DMS79 (cell line): ENCODE data around the gene STIM1.
A peak's percentile ranks its signal among the peaks of the same experiment; 100 is the strongest.

Experiments used
- DNase-seq: peaks from one replicate; lab custom pipeline; 2025; lab: John Stamatoyannopoulos, UW

The STIM1 gene

DNA sequence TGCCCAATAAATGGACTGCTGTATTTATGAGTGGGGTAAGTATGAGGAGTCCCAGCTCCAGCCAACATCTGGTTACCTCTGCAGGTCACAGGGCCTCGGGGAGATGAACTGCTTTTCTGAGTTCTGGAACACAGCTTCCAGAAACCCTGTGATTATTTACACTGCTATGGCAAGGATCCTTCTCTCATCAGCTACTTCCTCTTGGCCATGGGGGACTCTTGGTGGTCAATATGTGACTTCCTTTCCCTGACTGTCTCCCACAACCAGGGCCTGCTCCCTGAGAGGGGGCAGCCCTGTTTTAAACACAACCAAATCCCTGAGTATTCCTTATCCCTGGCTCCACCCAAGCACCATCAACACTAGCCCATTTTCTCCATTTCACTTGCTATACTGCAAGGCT is 24.7 kb upstream of the STIM1 start:
- DNase-seq, result no peak

DNA sequence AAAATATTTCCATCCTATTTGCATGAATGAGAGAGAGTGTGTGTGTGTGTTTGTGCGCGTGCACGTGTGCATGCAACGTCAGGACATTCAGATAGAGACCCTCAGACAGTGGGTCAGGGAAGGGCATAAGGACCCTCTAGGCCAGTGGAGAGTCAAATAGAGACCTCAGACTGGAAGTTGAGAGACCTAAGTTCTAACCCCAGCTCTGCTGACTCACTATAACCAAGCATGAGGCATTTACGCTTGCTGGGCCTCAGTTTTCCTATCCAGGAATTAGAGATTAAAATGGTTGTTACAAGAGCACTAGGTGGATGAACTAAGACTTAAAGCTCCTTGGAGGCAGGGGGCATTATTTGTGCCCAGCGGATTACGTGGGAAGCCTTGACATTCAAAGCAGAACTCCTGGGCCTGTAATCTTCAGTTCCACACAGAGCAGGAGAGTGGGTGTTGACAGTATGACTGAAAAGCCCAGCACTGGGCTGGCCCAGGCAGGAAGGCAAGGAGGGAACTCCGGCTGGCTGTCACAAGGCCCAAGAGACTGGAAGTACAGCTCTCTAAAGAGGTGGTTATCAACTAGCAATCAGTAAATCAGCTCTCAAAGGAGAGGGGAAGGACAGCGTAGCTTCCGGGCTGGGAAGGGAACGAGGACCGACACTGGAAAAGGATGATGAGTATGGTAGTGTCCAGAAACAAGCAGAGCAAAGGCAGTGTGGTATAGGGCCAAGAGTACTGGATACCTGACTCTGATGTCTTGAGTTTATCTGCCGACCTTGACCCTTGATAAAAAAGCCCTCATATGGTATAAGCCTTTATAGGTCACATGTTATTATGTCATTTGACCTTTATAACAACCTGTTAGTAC is 23.9 kb upstream of the STIM1 start:
- DNase-seq, result no peak

DNA sequence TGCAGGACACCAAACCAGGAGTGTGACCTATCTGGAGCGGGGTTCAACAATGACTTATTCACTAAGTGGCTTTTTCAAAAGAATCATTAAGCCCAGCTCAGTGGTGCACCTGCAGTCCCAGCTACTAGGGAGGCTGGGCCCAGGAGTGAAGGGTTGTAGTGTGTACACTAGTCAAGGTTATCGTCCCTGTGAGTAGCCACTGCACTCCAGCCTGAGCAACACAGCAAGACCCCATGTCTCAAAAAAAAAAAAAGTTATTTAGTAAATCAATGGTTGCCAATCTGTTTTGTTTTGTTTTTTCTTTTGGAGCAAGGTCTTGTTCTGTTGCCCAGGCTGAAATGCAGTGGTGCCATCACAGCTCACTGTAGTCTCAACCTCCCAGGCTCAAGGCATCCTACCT is 22.6 kb upstream of the STIM1 start:
- no peak for DNase-seq

DNA sequence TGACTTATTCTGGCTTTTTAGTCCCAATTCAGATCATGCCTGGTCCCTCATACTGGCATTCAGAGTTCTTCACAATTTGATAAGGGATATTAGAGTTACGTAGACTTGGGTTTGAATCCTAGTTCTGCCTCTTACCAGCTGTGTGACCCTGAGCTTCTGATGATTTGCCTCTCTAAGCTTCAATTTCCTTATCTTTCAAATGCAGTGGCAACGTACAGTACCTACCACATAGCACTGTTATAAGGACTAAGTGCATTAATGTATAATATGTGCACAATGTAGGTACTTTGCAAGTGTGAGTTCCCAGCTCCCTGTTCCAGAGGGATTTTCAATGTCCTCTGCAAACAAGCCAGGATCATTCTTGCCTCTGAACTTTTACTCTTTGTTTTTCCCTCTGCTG is 22.0 kb upstream of the STIM1 start:
- no peak for DNase-seq

DNA sequence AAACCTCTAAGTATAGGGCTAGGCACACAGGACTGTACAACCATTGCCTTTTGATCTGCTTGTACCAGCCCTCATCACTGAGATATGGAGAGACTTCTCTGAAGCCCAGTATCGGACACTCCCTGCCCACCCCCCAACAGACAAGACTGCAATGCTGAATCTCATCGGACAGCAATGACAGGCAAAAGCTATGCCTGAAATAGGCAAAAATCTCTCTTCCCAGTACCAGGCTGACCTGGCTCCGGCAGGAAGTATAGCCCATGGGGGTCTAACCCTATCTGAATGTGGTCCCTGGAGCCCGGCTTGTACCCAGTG is 21.2 kb upstream of the STIM1 start:
- no peak for DNase-seq

DNA sequence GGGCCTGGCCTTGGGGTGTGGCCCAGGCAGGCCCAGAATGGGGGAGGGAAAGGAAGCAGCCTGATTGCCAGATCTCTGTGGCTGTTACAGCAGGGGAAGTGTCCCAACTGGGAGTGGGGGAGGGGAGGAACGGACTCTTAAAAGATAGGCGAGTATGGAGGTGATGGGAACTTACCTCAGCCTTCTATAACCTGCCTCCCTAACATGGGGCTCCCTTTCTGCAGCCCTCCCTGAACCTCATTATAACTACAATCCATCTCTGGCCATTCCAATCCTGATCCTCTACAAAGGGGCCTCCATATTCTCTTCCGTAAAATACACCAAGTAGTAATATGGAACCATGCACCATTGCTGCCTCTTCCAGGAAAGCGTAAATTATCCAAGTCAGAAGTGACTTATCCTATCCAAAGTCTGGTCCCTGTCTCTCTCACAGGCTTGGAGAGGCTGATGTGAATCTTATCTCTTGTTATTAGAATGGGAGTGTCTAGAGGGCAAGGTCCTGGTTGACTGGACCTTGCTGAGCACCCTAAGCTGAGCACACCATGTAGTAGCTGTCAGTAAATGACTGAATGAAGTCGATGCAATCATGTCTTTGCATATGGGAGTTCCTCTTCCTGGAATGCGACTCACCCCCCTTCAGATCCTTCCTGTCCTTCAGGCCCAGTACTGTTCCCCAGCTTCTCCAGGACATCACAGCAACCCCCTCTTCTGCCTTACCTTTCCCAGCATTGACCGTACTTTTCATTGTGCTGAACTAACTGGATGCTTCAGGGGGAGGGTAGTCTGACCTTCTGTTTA is 20.6 kb upstream of the STIM1 start:
- DNase-seq, result no peak

DNA sequence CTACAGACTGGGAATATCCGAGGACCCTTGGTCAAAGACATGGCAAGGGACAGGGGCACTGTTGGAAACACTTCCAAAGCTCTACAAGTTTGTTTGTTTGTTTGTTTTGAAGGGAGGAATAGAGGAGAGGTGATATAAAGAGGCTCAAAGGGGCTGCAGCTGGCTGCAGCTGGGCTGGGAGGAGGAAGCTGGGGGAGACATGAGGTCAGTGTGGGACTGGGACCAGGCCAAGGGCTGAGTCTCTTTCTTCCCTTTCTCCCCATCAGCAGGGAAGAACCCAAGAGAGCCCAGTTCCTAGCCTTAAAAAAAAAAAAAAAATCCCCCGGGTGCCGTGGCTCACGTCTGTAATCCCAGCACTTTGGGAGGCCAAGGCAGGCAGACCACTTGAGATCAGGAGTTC is 19.7 kb upstream of the STIM1 start:
- no peak for DNase-seq

DNA sequence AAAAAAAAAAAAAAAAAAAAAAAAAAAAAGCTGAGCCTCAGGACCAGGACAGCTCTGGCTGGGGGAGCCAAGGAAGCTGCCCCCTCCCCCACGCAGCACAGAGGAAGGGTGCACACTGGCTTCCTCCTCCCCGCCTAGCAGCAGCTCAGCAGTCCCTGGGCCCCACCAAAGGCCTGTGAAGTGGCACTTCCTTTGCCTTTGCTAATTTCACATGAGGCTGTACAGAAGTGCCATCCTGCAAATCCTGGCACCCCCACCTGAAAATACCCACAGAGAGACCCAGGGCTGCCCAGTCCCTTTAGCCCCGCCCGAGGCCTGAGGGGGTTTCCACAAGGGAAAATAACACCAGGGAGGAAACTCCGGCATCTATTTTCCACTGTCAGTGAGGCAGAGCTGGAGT is 18.6 kb upstream of the STIM1 start:
- no peak for DNase-seq

DNA sequence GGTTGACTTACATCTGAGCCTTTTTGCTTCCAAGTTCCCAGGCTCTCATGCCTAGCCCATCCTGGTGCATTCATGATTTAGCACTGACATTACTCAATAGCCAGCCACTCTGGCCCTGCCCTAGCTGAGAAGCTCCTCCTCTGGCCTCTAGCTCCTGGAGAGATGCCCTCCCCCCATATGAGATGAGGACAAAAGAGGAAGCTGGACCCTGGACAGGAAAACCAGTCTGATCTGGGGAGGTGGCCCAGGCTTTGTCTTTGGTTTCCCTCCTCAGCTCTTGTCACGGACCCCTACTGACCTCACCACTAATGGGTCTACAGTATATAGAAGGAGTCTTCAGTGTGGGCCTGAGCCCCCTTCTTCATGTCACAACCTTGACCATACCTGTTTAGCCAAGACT is 17.7 kb upstream of the STIM1 start:
- no peak for DNase-seq

DNA sequence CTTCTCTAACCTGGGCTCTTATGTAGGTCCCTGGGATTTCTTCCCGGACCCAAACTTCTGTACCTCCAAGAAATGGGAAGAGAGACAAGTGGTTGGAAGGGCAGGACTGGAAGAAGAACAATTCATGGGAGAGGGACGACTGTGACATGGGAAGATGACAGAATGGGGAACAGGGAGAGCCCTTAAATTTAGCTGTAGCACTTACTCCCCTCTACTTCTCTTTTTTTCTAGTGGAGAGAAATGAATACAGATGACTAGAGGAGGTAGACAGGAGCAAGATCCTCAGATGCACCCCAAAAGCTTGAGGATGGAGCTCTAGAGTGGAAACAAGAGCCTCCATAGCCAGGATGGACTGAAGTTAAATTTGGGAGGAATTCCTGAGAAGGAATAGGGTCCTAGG is 17.0 kb upstream of the STIM1 start:
- DNase-seq, result no peak

DNA sequence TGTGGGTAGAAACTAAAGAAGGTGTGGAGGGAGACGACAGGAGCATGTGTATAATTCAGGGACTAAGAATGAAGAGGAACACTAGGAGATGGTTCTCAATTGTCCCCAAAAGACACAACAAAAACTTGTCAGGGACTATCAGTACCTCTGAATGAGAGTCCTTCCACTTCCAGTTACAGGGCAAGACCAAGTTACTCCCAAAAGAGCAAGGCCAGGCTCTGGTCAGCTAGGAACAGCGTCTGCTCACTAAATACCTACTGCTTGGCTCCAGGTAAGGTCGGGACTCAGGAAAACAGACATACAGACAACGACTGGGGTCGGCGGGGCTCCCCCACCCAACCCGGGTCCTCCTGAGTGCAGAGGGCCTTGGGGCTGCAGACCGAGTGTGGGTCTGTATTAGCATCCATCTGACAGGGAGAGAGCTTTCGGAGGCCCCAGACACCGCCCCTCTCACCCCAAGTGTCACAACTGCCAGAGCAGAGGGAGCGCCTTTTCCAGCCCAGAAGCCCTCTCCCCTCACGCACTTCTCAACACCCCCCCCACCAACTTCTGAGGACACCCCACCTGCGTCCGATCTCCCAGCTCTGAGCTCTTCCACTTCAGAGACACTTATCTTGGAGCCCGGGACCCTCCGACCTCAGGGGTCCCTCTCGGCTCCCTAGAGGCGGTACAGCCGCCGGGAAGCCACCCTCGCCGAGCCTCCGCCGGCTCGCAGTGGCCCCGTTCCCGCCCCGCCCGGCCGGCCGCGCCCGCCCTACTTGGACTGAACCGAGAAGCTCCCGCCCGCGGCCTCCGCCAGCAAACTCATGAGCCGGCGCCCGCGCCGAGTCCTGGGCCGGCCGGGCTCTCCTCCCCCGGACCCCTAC is 15.2 kb upstream of the STIM1 start:
- DNase-seq, result no peak

DNA sequence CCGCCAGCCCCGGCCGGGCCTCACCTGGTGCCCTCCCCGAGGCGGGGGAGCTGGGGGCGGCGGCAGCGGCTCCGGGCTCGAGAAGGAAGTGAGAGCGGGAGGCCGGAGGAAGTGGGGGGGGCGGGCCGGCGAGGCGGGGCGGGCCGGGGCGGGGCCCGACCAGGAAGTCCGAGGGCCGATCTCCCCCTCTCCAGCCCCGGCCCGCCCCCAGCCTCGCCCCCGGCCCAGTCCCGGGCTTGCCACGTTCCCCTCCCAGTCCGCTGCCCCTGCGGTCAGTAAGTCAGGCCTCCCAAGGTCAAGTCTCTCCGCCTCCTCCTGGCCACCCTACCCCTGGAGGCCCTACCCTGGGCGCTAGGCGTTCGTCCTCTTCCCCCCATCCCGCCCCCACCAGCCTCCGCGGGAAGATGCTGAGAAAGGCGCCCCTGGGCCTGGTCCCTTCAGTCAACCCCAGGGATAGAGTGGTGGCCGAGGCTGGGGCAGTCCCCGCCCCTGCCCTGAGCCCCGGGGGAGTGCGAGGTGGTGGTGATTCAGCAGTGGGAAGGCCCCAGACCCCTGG is 14.5 kb upstream of the STIM1 start, which contains the start of gene RHOG:
Gene RHOG, minus strand, starts transcription at position 90 of the 556 bp plus-strand sequence. CDS start 12,821 bp downstream, outside the sequence.
- DNase-seq, result no peak

DNA sequence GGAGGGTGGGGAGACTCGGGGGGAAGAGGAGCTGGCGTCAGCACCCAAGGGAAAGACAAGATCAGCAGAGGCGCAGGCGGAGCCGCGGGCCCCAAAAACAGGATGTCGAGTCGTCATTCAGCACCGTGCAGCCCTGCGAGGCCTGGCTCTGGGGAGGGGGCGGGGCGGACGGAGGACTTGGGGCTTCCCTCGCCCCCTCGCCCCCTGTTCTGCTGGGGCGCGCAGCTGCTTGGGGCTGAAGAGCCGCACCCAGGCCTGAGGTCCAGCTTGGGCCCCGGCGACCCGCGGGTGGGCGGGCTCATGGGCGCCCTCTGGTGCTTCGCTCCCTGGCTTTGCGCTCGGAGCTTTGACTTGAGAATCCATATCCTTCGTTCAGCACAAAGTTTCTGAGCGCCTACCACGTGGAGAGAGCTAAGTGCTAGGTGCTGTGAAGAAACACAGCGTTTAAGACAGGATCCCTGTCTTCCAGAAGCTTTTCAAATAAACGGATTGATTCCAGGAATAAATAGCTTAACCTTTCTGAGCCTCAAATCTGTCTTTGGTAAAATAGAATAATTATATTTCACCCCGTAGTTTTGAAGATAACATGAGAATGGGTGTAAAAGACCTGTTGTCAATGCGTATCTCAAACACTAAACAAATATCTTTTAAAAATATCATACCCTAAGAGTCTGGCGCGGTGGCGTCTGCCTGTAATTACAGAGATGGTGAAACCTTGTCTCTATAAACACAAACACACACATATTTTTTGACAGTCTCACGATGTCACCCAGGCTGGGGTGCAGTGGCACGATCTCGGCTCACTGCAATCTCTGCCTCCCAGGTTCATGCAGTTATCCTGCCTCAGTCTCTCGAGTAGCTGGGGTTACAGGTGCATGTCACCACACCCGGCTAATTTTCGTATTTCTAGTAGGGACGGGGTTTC is 13.8 kb upstream of the STIM1 start:
- peak; percentile 50 for DNase-seq

DNA sequence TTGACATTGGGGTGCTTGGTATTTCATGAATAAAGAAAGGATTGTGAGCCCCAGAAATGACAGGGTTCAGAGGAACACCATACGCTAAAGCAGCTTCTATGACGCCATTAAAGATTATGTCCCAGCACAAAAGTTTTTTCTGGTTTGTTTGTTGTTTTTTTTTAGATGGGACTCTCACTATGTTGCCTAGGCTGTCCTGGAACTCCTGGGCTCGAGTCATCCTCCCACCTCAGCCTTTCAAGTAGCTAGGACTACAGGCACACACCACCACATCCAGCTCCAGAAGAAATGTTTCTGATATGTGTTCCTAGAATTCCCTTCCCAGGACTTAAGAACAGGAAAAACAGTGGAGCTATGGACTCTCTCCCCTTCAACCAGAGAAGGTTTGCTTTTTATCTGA is 12.1 kb upstream of the STIM1 start:
- DNase-seq, result no peak

DNA sequence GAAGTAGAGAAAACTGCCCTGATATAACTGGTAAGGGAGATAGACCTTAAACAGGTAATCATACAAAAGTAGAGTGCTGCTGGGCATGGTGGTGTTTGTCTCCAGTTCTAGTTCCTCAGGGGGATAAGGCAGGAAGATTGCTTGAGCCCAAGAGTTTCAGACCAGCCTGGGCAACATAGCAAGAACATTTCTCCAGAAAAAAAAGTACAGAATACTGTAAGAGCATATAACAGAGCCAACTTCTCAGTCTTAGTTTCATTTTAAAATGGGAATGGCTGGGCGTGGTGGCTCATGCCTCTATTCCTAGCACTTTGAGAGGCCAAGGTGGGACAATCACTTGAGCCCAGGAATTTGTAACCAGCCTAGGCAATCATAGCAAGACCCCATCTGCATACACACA is 10.2 kb upstream of the STIM1 start:
- no peak for DNase-seq

DNA sequence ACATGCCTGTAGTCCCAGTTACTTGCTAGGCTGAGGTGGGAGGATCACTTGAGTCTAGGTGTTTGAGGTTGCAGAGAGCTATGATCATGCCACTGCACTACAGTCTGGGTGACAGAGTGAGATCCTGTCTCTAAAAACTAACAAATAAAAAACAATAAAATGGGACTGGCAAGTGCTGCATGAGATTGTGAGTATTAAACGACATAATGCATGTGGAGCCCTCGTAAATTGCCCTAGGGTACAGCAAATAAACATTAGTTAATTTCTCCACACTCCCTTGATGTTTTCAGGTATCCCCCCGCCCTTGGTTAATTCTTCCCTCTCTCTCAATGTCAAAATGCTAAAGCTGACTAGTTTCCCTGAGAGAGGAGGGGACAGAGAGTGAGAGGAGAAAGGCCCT is 9.8 kb upstream of the STIM1 start:
- DNase-seq, result no peak

DNA sequence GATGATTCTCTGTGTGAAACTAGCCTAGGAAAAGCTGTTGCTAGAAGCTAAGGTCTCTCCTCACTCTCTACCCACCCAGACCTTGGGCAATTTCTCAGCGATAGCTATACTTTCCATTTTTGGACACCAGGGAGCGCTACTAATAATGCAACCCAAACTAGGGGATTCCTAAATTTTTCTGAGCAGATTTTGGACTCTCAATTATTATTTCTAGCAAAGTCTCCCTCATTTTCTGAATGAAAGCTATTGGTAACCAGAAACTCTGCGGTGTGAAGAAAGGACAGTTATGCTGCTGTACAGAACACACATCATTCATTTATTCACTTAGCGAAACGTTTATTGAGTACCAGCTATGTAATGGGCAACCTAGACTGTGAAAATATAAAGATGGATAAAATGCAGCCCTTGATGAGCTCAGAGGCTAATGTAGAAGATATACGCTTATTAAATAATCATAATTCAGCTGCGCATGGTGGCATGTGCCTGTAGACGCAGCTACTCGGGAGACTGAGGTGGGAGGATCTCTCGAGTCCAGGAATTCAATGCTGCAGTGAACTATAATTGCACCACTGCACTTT is 6.1 kb upstream of the STIM1 start:
- no peak for DNase-seq

DNA sequence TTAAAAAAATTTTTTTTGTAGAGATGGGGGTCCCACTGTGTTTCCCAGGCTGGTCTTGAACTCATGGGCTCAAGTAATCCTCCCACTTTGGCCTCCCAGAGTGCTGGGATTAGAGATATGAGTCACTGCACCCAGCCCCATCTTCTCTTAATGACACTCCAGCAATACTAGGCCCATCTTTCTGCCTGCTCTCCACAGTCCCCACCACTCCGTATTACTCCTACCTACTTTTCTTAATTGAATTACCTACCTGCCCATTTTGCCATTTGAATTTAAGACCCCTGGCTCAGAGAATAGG is 2.0 kb upstream of the STIM1 start:
- DNase-seq, result no peak

DNA sequence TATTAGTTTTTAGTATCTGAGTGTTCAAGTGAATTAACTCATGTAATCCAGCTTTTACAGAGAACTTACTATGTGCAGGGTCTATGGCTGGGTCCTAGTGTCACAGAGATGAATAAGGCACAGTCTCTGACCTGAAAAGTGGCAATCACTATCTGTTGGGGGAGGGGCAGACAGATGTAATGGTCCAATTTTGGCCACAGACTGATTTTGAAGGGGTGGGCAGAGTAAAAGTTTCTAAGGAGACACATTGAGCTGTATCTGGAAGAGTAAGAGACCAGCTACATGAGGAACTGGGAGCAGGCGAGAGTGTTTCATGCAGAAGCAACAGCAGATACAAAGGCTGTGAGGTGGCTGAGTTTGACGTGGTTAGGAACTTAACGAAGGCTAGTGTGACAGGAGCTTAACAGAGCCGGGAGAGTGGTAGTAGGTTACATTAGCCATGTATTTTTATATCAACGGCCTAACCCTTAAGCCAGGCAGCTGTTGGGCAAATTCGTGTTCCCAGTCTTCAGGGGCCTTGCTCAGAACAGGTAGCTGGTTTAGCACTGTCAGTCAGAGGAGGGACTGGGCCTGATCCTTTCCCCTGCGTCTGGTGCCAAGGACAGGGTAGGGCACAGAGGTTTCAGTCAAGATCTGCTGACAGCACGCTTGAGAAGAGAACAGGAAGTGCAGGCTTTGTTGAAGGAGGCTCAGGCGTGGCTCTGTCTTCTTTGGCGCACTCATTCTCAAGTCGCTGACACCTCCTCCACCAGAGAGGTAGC is 1.4 kb upstream of the STIM1 start:
- DNase-seq, result peak; percentile 27

DNA sequence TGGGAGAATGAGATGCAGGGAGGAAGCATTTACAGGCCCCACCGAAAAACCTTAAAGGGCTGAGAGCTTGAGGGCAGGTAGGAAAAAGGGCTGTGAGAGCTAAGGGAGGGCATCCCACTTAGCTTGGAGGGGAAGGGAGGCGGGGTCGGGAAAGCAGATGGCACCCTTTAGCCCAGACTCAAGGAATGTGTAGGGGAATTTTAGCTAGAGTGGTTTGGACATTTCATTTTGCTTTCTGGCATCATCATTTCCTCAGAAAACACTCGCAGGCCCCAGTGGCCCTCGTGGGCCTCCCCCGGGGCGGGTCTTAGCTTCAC is 846 bp upstream of the STIM1 start:
- DNase-seq, result no peak
